GM18505 (cell line): Measurements from ENCODE around the gene NPAS2.

Experiments
- ATAC-seq: cut with Tn5 transposase; IDR thresholded peaks from one replicate; pipeline ENCODE4 v1.9.1; 2021; ENCODE audit not compliant: unreplicated experiment
- POLR2A ChIP-seq: IDR thresholded peaks from 4 replicates; pipeline ENCODE4 v1.6.1; 2011; ENCODE audit warnings: borderline replicate concordance; ENCODE audit not compliant: insufficient read depth, insufficient read length; ENCODE audit errors: extremely low read depth

NPAS2 gene

GRCh38 chr2:100895934-100896685 is 76.2 kb downstream of the NPAS2 start:
- no peak for ATAC-seq
- TF ChIP-seq POLR2A, result no peak

- no peak for ATAC-seq
- TF ChIP-seq POLR2A, result no peak
Measured at GRCh38 chr2:100898035-100898665, 78.2 kb downstream of the NPAS2 start.

DNA sequence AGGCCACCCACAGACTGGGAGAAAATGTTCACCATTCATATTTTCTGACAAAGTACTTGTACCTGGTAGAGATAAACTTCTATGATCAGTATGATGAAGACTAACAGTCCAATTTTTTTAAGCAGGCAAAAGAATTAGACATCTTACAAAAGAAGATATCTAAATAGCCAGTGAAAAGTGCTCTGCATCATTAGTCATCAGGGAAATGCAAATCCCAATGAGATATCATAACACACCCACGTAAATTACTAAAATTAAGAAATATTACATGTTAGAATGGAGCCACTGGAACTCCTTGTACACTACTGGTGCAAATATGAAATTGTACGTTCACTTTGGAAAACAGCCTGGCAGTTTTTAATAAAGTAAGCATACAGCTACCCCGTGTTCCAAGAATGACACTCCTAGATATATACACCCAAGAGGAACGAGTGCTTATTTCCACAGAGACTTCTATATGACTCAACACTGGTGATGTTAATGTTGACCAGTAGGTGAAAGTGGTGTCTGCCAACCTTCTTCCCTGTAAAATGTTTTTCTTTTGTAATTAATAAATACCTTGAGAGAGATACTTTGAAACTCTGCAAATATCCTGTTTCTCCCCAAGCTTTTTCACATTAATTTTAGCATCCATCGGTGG is 80.3 kb downstream of the NPAS2 start:
- no peak for TF ChIP-seq POLR2A
- no peak for ATAC-seq

GRCh38 chr2:100902817-100903405 is 83.0 kb downstream of the NPAS2 start:
- ATAC-seq, result no peak

GRCh38 chr2:100903534-100904258 is 83.8 kb downstream of the NPAS2 start:
- TF ChIP-seq POLR2A, result no peak
- no peak for ATAC-seq

More at GRCh38 chr2:100902817-100903405, 83.0 kb downstream of the NPAS2 start:
- TF ChIP-seq POLR2A, result no peak

DNA sequence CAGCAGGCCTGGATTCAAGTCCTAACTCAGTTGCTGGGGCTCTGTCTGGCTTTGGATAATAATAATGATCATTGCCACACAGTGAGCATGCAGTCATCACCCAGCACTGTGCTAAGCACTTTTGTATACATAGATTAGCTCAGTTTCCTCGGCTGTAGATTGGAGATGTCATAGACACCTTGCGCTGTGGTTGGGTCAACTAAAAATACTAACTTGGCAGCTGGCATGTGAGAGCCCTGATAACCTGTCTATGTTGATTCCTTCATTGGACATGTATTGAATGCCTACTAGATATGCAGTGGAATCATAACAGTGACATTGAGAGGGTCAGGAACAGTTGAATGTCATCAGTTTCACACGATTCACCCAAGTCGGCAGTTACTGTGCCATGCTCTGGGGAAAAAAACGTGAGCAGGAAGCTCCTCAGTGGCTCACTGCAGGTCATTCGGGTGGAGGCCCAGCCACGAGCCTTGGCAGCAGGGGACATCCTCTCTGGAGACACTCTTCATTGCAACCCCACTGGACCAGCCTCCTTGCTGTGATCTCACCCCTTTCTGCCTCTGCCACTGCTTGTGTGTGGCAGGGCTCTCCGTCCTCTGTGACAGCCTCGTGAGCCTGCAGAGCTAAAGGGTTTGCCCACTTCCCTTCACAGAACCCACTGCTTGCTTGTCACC is 85.3 kb downstream of the NPAS2 start:
- TF ChIP-seq POLR2A, result no peak
- ATAC-seq, result no peak

- ATAC-seq, result no peak
- TF ChIP-seq POLR2A, result no peak
Measured at GRCh38 chr2:100906131-100906530, 86.2 kb downstream of the NPAS2 start.

DNA sequence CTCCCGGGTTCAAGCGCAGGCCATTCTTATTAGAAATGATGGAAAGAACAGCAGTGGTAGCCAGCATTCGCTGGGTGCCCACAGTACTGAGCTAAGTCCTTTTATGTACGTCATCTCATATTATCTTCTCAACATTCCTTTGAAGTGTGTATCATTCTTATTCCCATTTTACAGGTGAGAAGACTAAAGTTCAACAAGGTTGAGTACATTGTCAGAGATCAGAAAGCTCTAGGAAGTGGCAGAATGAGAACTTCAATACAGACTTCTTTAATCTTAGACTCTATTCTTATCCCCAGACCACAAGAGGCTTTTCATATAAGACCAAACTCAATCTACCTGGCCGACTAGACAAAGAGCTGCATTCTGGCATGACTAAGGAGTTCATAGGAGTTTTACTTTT is 86.7 kb downstream of the NPAS2 start:
- TF ChIP-seq POLR2A, result no peak
- no peak for ATAC-seq

DNA sequence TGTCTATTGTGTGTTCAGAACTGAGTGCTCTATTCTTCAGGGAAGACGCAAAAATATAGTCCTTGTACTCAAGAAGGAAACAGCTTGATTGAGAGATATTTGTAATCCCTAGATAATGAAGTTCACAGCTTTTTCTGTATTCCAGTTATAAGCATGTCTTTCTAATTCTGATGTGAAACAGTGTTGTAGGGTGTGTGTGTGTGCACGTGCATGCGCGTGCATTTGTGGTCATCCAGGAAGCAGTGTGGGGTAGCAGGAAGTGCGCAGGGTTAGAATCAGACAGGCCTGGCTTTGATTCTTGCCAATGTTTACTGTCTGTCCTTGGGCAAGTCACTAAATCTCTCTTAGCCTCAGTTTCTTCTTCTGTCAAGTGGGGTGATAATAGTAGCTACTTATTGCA is 87.9 kb downstream of the NPAS2 start:
- ATAC-seq, result no peak
- no peak for TF ChIP-seq POLR2A

GRCh38 chr2:100909534-100910081 is 89.7 kb downstream of the NPAS2 start:
- TF ChIP-seq POLR2A, result no peak
- no peak for ATAC-seq

- no peak for TF ChIP-seq POLR2A
- ATAC-seq, result no peak
Measured at GRCh38 chr2:100910111-100910510, 90.2 kb downstream of the NPAS2 start.

GRCh38 chr2:100919316-100919715 is 99.4 kb downstream of the NPAS2 start:
- no peak for TF ChIP-seq POLR2A
- no peak for ATAC-seq
